Measurements from ENCODE around the gene KCNMB1. TPM values are rescaled to one million over a fixed set of nuclear protein-coding genes. Genes with fewer than 3 reads are reported as not detected.

Gene KCNMB1
- total RNA-seq, 1 donor from 2014 or later, result 1.1 TPM

GRCh38 chr5:170342153-170342725 lies 46.9 kb downstream of the KCNMB1 start:
- no peaks in the 10 kb centered on the region for H3K9me3 Mint-ChIP-seq (ENCODE audit: unreplicated experiment)
- H3K4me3 Mint-ChIP-seq (ENCODE audit: unreplicated experiment), result no peak overlapping the region
- H3K27ac Mint-ChIP-seq (ENCODE audit: unreplicated experiment), result no peak overlapping the region
- TF ChIP-seq CTCF (IDR thresholded peaks at IDR 0.05; ENCODE audit: unreplicated experiment), result no peak
- no peaks in the 10 kb centered on the region for H3K4me1 Mint-ChIP-seq (ENCODE audit: unreplicated experiment)
- no peaks in the 10 kb centered on the region for H3K36me3 Mint-ChIP-seq (ENCODE audit: low read depth, unreplicated experiment)
- H3K27me3 Mint-ChIP-seq (ENCODE audit: unreplicated experiment), result peaks cover 2% of the 10 kb centered on the region
- DNase-seq (ENCODE audit: low spot score), result no peak

DNA sequence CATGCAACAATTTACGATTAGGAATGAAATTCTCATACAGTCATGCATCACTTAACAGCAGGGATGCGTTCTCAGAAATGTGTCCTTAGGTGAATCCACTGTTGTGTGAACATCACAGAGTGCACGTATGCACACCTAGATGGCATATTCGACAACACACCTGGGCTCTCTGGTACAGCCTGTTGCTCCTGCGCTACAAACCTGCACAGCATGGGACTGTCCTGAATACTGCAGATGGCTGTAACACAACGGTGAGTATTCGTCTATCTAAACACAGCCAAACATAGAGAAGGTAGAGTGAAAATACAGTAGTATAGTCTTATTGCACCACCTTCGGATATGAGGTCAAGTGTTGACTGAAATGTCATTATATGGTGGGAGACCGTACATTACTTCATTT lies 47.6 kb downstream of the KCNMB1 start:
- TF ChIP-seq CTCF (IDR thresholded peaks at IDR 0.05; ENCODE audit: unreplicated experiment), result no peak
- no peaks in the 10 kb centered on the region for H3K36me3 Mint-ChIP-seq (ENCODE audit: low read depth, unreplicated experiment)
- H3K4me3 Mint-ChIP-seq (ENCODE audit: unreplicated experiment), result no peak overlapping the region
- H3K4me1 Mint-ChIP-seq (ENCODE audit: unreplicated experiment), result no peaks in the 10 kb centered on the region
- H3K9me3 Mint-ChIP-seq (ENCODE audit: unreplicated experiment), result no peaks in the 10 kb centered on the region
- H3K27ac Mint-ChIP-seq (ENCODE audit: unreplicated experiment), result no peak overlapping the region
- DNase-seq (ENCODE audit: low spot score), result no peak
- peaks cover 5% of the 10 kb centered on the region for H3K27me3 Mint-ChIP-seq (ENCODE audit: unreplicated experiment)

- H3K4me3 Mint-ChIP-seq (ENCODE audit: unreplicated experiment), result no peak overlapping the region
- peaks cover 5% of the 10 kb centered on the region for H3K27me3 Mint-ChIP-seq (ENCODE audit: unreplicated experiment)
- no peak for DNase-seq (ENCODE audit: low spot score)
- H3K36me3 Mint-ChIP-seq (ENCODE audit: low read depth, unreplicated experiment), result no peaks in the 10 kb centered on the region
- no peaks in the 10 kb centered on the region for H3K9me3 Mint-ChIP-seq (ENCODE audit: unreplicated experiment)
- H3K27ac Mint-ChIP-seq (ENCODE audit: unreplicated experiment), result no peak overlapping the region
- no peak for TF ChIP-seq CTCF (IDR thresholded peaks at IDR 0.05; ENCODE audit: unreplicated experiment)
- no peaks in the 10 kb centered on the region for H3K4me1 Mint-ChIP-seq (ENCODE audit: unreplicated experiment)
These were observed 49.4 kb downstream of the KCNMB1 start for GRCh38 chr5:170339780-170340167.

DNA sequence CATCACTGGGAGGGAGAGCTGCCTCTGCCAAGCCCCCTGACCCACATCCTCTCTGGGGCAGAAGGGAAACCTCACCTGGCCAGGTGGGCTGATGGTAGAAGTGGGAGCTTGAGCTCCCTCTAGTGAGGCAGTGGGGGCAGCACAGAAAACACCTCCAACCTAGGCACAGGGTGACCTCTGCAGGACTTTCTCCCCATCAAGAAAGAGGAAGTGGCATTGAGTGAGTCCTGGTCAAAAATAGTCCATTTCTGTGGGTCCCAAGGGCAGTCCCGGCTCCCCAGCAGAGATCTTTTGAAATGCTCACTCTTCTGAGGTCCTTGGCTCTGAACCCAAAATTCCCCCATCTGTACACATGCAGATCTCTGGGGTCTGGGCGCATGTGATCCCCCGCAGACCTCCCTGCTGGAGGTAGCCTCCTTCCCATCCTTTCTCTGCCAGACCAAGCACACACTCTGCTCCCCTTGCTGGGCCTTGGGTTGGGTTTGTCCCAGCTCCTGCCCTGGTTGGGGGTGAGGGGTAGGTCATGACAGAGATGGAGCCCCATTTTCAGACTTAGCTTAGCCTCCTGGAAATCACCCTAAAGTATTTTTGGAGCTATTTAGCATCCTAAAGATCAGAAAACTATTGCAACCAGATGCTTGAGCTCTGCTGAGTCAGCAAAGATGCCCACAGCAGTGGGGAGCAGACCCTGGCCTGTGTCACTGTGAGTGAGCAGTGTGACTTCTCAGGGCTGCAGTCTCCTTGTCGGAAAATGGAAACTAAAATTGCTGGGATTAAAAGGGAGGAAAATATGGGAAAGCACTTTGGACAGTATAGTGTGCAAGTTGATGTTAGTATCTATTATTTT lies 50.0 kb downstream of the KCNMB1 start:
- Mint-ChIP-seq H3K4me3 (ENCODE audit: unreplicated experiment) (no peak overlapping the region), H3K9me3 (ENCODE audit: unreplicated experiment) (no peaks in the 10 kb centered on the region), H3K36me3 (ENCODE audit: low read depth, unreplicated experiment) (no peaks in the 10 kb centered on the region), H3K27me3 (ENCODE audit: unreplicated experiment) (peaks cover 3% of the 10 kb centered on the region), H3K4me1 (ENCODE audit: unreplicated experiment) (peaks cover 5% of the 10 kb centered on the region), H3K27ac (ENCODE audit: unreplicated experiment) (no peak overlapping the region)
- TF ChIP-seq CTCF (IDR thresholded peaks at IDR 0.05; ENCODE audit: unreplicated experiment), result no peak
- no peak for DNase-seq (ENCODE audit: low spot score)

- Mint-ChIP-seq H3K27ac (ENCODE audit: unreplicated experiment) (no peak overlapping the region), H3K9me3 (ENCODE audit: unreplicated experiment) (no peaks in the 10 kb centered on the region), H3K27me3 (ENCODE audit: unreplicated experiment) (peaks cover 3% of the 10 kb centered on the region), H3K4me3 (ENCODE audit: unreplicated experiment) (no peak overlapping the region), H3K4me1 (ENCODE audit: unreplicated experiment) (peaks cover 7% of the 10 kb centered on the region), H3K36me3 (ENCODE audit: low read depth, unreplicated experiment) (no peaks in the 10 kb centered on the region)
- DNase-seq (ENCODE audit: low spot score), result no peak
- TF ChIP-seq CTCF (IDR thresholded peaks at IDR 0.05; ENCODE audit: unreplicated experiment), result no peak
These were observed 50.9 kb downstream of the KCNMB1 start for GRCh38 chr5:170338291-170338690.

Measured in endothelial cell (in vitro differentiated cells).